Ovary (tissue), 9 donors: Measurements from ENCODE around the gene COL24A1. TPM values are rescaled to one million over a fixed set of nuclear protein-coding genes. Genes with fewer than 3 reads are reported as not detected.

Experiments
- DNase-seq, 5 donors: peaks; one replicate each; pipeline ENCODE4 v3.0.0-alpha.2; 2019 to 2020
- H3K27ac ChIP-seq, 2 donors: fragments of 200-600 bp; one replicate each; pipeline versions ENCODE4 v1.5.1 to v1.8.0; 2019 to 2022
- H3K27me3 ChIP-seq: fragments of 200-600 bp; one replicate; pipeline ENCODE4 v1.8.0; 2022
- H3K36me3 ChIP-seq: fragments of 200-600 bp; sonication (generic); one replicate; pipeline ENCODE4 v1.5.1; 2019
- H3K4me1 ChIP-seq: one replicate; pipeline ENCODE4 v1.8.1; 2013; ENCODE audit warnings: mild to moderate bottlenecking, moderate library complexity; ENCODE audit not compliant: insufficient read depth
- H3K4me3 ChIP-seq: fragments of 200-600 bp; sonication (generic); one replicate; pipeline ENCODE4 v1.5.1; 2017
- H3K9me3 ChIP-seq, 2 donors: fragments of 200-600 bp in 1 of 2; sonication (generic) in 1 of 2; one replicate each; pipeline versions ENCODE4 v1.5.1 to v1.8.1; 2013 to 2019; ENCODE audit warnings: mild to moderate bottlenecking in 1 of 2, moderate library complexity in 1 of 2
- EP300 ChIP-seq: sonication (generic); formaldehyde crosslinking; IDR thresholded peaks from one replicate; pipeline ENCODE4 v1.6.1; 2017; ENCODE audit warnings: antibody characterized with exemption
- POLR2A ChIP-seq: fragments of 450-650 bp; IDR thresholded peaks from one replicate; pipeline ENCODE4 v1.6.1; 2017; ENCODE audit warnings: antibody characterized with exemption, mild to moderate bottlenecking, moderate library complexity
- WGBS, 3 donors: extraction: QIAGEN DNeasy Blood & Tissue Kit in 1 of 3; methylation state at CpG; one replicate each; pipeline versions ENCODE4 v1.1.5 to v1.1.7; 2013 to 2017; 5-methylcytosine and 5-hydroxymethylcytosine counted together
- intact Hi-C, 4 donors: fragments of 100-400 bp; cut with DNase I; formaldehyde crosslinking; loops; one replicate each; pipeline versions ENCODE4 v1.11.0 to v1.15.1; 2022 to 2023
- polyA plus RNA-seq, 2 donors: library from polyadenylated mRNA; stranded (reverse); fragments of 200-250 nt in 1 of 2; fragments of 350-450 nt in 1 of 2; fragmentation: Illumina TruSeq in 1 of 2; extraction: RNeasy Lipid Tissue Mini Kit (QIAGEN cat#74804) in 1 of 2; gene quantifications; one replicate each; pipeline ENCODE4 v1.2.3, GENCODE V29; 2013 to 2014
- total RNA-seq, 7 donors: library from RNA; depleted of rRNA in 2 of 7; stranded (reverse); fragments of >200 nt in 2 of 7; fragmentation: NEBNext Ultra II Directional in 3 of 7; extraction: Animal tissue kit (Norgen Biotek cat#: 25700) in 3 of 7; gene quantifications; one replicate each; pipeline versions ENCODE4 v1.1.0 to v1.2.4, GENCODE V29; 2016 to 2023
- TF ChIP-seq, protein P1 (sequence below), 3 donors: fragments of 450-650 bp in 2 of 3; fragments of 200-600 bp in 1 of 3; IDR thresholded peaks; one replicate each; pipeline versions ENCODE4 v1.5.1 to v1.8.0; 2016 to 2022; ENCODE audit warnings: antibody characterized with exemption in 3 of 3, mild to moderate bottlenecking in 1 of 3
- donor health status: DM: no; HTN: no; CAD: no; lungs with moderate emphysema.
- donor health status: DM: no; HTN: no; CAD: no.
- donor health status: Bipolar disorder and iron deficiency.
- donor health status: DM: yes; HTN: yes; CAD: no.
- donor health status: DM: no; HTN: no; CAD: no.
- donor health status: DM: yes; HTN: yes; CAD: no.

The COL24A1 gene
- total and polyA plus RNA-seq, 9 donors, result 0.31 to 5.8 (median 0.74) TPM

DNA sequence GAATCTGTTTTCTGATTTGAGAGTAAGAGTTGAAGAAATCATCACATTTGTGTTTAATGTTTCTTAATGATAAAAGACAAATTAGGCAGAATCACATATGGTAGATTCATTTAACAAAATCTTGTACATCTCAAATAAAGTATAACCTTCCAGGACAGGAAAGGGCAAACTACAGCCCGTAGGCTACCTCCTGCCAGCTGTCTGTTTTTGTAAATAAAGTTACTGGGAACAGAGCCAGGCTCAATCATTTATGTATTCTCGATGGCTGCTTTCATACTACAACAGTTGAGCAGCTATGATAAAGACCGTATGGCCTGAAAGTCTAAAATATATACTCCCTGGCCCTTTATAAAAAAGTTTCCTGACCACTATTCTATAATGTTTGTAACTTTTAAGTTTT is 204.1 kb downstream of the COL24A1 start:
- no peaks in the 10 kb centered on the region for H3K9me3 ChIP-seq
- H3K36me3 ChIP-seq, result no peaks in the 10 kb centered on the region
- no peak for DNase-seq
- intact Hi-C loops, result no loop called here
- no peak overlapping the region for H3K4me3 ChIP-seq
- no peaks in the 10 kb centered on the region for H3K27me3 ChIP-seq
- TF ChIP-seq POLR2A (no peak), EP300 (no peak)
- TF ChIP-seq, protein P1, sequence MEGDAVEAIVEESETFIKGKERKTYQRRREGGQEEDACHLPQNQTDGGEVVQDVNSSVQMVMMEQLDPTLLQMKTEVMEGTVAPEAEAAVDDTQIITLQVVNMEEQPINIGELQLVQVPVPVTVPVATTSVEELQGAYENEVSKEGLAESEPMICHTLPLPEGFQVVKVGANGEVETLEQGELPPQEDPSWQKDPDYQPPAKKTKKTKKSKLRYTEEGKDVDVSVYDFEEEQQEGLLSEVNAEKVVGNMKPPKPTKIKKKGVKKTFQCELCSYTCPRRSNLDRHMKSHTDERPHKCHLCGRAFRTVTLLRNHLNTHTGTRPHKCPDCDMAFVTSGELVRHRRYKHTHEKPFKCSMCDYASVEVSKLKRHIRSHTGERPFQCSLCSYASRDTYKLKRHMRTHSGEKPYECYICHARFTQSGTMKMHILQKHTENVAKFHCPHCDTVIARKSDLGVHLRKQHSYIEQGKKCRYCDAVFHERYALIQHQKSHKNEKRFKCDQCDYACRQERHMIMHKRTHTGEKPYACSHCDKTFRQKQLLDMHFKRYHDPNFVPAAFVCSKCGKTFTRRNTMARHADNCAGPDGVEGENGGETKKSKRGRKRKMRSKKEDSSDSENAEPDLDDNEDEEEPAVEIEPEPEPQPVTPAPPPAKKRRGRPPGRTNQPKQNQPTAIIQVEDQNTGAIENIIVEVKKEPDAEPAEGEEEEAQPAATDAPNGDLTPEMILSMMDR (IDR thresholded peaks at IDR 0.05), result no peak
- WGBS, 3 donors, result 6 to 8% (median 7%) methylated on average over 3 of the region's 3 CpGs
- no peak overlapping the region for H3K27ac ChIP-seq
- no peaks in the 10 kb centered on the region for H3K4me1 ChIP-seq

DNA sequence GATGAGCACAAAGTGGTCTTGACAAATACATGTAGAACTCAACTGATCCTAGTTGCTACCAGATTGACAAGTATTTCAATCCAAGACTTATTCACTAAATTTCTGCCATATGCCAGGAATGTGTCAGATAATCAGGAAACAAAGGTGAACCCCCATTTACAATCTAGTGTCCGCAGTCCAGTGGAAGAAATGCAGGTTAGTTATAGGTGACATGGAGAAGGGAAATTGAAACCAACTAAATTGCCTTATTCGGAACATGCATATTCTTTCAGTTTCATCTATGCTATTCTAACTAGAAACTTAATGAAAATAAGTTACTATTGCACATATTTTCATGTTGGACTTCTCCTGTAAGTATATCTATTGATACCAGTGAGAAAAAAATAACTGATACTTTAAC is 209.4 kb downstream of the COL24A1 start:
- 90 to 94% (median 93%) methylated on average over 2 of the region's 2 CpGs for WGBS, 3 donors
- Histone ChIP-seq H3K36me3 (no peaks in the 10 kb centered on the region), H3K27me3 (no peaks in the 10 kb centered on the region), H3K9me3 (no peaks in the 10 kb centered on the region), H3K27ac (no peak overlapping the region), H3K4me1 (no peaks in the 10 kb centered on the region), H3K4me3 (no peak overlapping the region)
- no peak for DNase-seq
- no peak for TF ChIP-seq EP300
- TF ChIP-seq POLR2A, result no peak
- TF ChIP-seq, protein P1 (IDR thresholded peaks at IDR 0.05), result no peak
- intact Hi-C loops, result no loop called here

DNA sequence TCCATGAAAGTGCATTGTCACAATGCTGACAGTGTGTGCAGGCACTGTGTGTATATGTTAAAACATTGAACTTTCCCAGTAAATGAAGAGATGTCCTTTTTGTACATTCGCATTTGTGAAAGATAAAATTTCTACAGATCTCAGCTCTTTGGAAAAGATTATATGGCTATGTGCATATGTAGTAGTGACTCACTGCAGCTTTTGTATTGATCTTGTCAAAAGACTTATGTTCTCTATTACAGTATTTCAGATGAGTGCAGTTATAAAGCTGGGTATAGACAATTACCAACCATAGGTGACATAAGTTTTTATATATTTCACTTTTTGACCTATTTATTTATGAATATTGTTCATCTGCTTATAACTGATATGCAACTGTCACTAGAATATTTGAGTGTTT is 212.6 kb downstream of the COL24A1 start:
- H3K27me3 ChIP-seq, result no peaks in the 10 kb centered on the region
- TF ChIP-seq EP300 (no peak), POLR2A (no peak)
- TF ChIP-seq, protein P1 (IDR thresholded peaks at IDR 0.05), result no peak
- no peak overlapping the region for H3K4me3 ChIP-seq
- H3K4me1 ChIP-seq, result no peaks in the 10 kb centered on the region
- no peak overlapping the region for H3K27ac ChIP-seq
- WGBS, 3 donors, result 82 to 93% (median 86%) methylated on average over 1 of the region's 1 CpG
- no peak for DNase-seq
- no peaks in the 10 kb centered on the region for H3K36me3 ChIP-seq
- H3K9me3 ChIP-seq, result no peaks in the 10 kb centered on the region
- intact Hi-C loops, result no loop called here

DNA sequence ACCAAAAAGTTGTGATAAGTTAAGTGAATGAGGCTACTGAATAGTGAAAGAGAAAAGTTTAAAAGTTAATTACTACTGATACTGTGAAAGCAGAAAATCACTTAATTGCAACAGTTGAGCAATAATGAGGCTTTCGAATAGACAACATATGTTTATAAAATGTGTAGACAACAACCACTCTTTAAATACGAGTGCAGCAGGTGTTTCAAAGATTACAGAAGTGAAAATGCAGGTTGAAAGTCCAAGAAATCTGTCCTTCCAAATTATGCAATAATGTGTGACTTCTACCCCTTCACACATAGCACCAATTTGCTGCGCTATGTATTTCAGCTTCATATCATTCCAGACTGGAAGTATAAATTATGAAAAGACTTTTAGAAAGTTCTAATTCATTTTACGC is 213.0 kb downstream of the COL24A1 start:
- Histone ChIP-seq H3K36me3 (no peaks in the 10 kb centered on the region), H3K9me3 (no peaks in the 10 kb centered on the region), H3K4me3 (no peak overlapping the region), H3K27ac (no peak overlapping the region), H3K27me3 (no peaks in the 10 kb centered on the region), H3K4me1 (no peaks in the 10 kb centered on the region)
- TF ChIP-seq, protein P1 (IDR thresholded peaks at IDR 0.05), result no peak
- TF ChIP-seq EP300 (no peak), POLR2A (no peak)
- DNase-seq, result no peak
- WGBS, 3 donors, result 78 to 85% (median 80%) methylated on average over 4 of the region's 4 CpGs
- intact Hi-C loops, result no loop called here
